ENCODE measurements around the gene PFDN1.

PFDN1 gene

DNA sequence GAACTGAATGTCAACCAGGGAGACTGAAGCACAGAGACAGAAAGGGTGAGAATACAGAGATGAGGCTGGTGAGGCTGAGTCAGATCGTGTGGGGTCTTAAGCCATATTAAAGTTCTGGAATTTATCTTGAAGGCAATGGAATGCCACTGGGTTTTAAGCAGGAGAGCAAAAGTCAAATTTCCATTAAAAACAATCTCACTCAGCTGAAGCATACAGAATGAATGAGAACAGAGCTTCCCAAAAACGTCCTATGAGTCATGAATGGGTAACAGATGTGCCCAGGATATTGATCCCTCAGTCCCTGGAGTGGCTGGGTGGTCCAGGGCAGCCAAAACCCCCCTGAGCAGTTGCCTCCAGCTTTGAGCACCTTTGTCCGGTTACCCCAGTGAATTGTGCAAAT, 44.9 kb downstream of the PFDN1 start:
- DNase-seq, result no peak

DNA sequence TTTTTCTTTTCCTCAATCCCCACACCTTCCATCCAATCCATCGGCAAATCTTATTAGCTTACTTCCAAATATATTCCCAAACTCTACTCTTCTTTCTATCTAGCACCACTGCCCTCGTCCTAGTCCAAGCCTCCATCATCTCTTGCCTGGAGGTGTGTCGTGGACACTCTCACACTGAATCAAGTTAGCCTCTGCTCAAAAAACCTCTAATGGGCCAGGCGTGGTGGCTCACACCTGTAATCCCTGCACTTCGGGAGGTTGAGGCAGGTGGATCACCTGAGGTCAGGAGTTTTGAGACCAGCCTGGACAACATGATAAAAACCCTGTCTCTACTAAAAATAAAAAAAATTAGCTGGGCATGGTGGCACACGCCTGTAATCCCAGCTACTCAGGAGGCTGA, 46.2 kb downstream of the PFDN1 start:
- DNase-seq, result no peak

DNA sequence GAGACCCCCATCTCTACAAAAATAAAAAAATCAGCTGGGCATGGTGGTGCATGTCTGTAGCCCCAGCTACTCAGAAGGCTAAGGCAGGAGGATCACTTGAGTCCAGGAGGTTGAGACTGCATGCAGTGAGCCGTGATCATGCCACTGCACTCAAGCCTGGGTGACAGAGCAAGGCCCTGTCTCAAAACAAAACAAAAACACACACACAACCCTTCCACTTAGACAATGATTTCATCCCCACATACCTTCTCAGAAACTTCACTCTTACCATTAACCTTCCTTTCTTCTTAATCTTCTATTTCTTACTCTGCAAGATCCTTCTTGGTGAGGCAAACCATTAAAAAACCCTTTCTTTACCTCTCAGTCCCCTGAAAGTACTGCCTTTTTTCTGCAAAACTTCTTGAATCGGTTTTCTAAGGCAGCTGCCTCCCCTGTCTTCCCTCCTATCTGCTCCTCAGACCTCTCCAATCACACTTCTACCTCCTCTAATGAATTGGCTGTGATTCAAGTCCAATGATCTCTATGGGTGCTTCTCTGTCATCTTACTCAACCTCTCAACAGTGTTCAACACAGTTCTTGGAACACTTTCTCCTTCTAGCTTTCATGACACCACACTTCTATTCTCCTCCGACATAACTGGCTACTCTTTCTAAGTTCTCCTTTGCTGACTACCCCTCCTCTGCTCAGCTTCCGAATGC, 47.3 kb downstream of the PFDN1 start:
- DNase-seq, result no peak

DNA sequence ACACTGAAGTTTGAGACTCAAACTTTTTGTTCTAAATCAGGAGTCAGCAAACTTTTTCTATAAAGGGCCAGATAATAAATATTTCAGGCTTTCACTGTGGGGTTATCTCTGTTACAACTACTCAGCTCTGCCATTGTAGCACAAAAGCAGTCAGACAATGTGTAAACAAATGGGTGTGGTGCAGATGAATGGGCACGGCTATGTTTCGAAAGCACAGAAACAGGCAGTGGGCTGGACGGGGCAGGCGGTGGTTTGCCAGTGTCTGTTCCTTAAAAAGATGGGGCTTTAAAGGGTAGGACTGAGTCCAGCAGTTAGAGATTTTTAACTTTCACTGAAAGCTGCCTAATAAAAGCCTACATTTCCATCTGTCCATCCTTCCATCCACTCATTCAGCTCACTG, 48.9 kb downstream of the PFDN1 start:
- DNase-seq, result no peak

DNA sequence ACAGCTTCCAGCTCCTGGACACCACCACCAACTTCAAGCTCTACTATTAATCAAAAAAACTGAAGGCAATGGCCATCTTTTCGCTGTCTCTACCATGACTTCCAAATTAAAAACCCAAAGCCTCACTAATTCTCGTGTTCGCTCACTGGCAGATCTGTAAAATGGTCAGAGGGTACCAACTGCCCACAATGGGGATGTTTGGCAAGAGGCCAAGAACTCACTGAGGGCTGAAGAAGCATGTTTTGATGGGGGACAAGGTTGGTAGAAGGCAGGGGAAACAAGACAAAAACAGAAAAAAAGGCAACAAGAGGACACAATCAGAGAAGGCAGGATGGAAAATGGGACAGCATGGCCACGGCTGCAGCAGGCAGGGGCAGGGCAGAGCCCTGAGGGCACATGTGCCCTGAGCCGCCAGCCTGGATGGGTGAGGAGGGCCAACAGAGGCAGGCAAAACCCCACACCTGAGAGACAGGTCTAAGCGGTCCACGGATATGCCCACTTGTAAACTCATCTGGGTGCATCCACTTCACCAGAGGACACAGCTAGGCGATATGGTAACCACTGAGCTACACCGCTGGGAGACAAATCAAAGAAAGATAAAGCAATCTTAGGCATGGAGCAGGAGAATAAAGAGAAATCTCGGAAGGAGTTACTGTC, 50.3 kb downstream of the PFDN1 start:
- DNase-seq, result no peak

DNA sequence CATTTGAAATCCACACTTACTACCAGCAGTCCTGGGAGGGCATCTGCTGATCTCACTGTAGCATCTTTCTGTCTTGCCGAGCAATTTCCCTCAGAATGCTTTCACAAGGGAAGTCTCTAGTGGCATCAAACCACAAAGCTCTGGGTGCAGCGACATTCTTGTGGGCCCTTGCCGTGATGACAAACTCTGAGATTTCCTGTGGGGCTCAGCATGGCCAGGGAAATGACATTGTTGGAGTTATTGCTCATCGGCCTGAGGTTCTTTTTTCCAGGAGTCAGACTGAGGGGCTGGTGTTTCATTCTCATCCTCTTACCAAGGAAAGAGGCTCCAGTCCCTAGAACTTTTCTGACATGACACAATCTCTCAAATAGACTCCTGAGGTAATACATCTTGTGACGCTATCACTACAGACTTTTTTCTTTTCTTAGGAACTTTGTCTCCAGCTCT, 51.4 kb downstream of the PFDN1 start:
- peak in 1 of 4 experiments; percentile 6 for DNase-seq

DNA sequence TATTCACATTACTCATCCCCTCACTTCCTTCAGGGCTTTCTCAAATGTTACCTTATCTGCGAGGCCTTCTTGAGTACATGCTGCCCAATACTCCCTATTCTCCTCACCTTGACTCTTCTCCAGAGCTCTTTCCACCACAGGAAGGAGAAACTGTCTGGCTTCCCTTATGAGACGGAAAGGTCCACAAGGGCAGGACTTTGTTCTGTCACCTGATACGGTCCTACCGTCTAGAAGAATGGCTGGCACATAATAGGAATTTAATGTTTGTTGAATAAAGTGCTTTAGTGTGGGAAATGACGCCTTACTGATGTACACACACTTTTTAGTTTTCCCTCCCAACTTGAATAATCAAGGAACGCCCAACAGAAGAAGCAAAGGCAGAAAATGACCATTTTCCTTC, 52.5 kb downstream of the PFDN1 start:
- no peak for DNase-seq

DNA sequence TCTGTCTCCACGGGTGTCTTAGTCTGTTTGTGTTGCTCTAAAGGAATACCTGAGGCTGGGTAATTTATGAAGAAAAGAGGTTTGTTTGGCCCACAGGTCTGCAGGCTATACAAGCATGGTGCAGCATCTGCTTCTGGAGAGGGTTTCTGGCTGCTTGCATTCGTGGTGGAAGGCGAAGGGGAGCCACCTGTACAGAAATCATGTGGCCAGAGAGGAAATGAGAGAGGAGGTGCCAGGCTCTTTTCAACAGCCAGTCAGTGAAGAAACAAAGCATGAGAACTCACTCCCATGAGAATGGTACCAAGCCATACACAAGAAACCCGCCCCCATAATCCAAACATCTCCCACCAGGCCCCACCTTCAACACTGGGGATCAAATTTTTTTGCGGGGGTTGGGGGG, 53.4 kb downstream of the PFDN1 start:
- DNase-seq, result no peak

DNA sequence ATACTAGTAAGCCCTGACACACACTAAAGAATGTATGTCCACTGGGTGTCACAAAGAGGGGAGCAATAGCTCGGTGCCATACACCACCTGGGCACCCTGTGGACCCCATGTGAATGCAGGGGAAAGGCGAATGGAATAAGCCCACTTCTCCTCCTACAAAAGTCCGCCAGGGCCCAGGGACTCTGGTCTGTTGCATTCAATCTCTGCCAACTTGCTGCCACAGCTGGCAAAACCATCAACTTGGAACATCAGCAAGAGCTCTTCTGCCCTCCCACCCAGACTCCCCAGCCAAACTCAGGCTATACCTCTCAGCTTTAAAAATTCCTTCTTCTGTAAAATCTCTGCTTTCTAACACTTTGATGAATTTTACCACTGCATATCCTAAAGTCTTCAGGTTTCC, 54.5 kb downstream of the PFDN1 start:
- no peak for DNase-seq

DNA sequence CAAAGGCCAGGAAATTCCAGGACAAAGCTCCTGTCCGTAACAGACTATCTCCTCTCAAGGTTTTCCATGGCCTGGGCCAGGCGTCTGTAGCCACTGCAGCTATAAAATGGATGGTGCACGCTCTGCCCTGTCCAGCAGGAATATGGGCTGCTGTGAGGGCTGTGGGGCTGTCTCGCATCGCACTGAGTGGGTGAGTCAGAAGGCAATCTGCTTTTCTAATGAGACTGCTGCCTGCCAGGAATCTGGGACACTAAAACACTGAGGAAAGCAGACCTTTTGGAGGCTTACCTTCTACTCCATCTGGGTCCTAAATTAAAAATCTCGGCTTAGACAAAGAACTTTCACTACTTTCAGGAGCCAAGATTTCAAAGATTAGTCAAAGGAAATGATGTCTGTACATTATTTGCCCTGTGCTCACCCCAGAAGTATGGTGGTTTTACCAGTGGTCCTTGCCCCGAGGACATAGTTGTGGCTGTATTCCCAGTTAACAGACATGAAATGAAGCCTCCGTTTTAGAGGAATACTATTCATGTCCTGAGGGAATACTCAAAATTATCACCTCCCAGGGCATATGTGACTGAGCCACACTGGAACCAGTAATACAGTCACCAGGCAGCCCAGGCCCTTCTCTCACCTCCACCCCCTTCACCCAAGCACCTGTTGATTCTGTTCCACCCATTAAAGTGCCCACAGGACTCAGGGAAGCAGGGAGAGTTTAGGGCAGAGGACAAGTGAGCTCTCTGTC, 56.4 kb downstream of the PFDN1 start:
- no peak for DNase-seq

DNA sequence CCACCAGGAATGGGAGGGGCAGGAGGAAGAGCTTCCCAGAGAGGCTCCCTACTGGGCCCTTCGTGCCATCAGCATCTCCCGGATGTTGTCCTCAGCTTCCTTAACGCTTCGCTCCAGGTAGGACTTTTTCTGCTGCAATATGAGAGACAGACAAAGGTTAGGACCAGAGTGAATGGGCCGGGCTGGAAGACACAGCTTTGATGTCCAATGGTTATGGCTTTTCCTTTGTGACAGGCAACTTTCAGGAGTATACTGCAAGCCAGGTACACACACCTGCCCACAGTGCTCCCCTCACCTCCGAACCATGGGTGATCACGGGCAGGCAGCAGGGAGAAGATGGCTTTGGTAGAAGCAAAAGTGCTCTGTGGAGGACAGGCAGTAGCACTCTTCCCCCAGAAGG, 57.0 kb downstream of the PFDN1 start:
- no peak for DNase-seq

DNA sequence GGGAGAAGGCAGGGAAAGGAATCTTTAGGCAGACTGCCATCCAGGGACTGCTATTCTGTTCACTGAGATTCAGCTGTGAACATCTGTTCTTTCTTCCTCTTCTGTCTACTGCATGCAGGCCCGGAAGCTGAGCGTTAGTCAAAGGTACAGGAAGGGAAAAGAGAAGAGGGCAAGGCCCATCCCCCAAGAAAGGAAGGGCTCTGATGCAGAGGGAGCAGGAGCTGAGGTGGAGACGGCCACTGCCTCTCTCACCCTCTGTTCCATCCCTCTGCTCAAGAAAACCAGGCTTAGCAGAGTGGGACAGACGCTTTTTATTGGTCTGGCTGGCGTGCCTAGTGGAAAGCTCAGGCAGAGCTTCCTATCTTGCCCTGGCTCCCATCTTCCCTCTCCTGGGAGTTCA, 57.6 kb downstream of the PFDN1 start:
- no peak for DNase-seq

DNA sequence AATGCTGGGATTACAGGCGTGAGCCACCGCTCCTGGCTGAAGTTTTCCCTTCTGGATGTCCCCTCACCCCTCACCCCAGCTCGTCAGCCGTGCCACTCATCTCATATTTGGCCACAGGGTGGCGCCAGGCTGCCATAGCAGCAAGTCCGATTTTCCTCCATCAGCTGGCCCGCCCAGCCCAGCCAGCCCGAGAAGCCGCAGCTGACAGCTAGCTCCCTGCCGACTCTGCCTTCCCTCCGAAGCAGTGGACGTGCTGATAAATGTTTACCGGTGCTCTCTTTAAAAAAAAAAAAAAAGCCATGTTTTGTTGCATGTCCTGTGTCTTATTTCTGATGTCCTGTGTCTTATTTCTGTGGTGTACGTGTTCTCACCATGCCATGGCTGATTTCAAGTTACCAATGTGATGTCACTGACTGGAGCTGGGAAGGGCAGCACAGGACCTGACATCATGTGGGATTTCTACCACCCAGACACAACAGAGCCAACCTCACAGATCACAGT, 58.3 kb downstream of the PFDN1 start:
- DNase-seq, result peak; percentile 41 to 70 (median 54)

DNA sequence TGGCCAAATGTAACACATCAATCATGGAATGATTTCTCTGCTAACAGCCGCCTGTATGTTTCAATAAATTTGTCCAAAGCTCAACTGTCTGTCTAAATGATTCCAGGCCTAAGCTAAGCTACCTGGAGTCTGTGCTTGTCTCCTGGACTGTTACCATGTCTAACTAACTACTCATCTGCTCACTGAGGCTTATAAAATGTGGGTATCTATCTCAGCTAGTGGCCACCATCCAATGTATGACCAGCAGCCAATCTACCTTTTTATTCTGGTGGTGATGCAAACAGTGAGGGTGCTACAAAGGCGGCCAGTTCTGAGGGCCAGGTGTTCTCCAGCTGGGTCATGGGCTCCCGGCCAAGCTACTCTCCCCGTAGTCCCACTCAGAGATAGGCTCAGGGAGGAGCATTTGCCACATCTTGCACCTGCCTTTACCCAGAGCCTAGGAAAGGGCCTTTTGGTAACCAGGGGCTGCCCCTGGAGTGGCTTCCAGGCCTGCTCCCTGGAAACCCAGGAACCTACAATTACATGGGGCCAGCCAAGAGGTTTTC, 59.1 kb downstream of the PFDN1 start:
- no peak for DNase-seq

DNA sequence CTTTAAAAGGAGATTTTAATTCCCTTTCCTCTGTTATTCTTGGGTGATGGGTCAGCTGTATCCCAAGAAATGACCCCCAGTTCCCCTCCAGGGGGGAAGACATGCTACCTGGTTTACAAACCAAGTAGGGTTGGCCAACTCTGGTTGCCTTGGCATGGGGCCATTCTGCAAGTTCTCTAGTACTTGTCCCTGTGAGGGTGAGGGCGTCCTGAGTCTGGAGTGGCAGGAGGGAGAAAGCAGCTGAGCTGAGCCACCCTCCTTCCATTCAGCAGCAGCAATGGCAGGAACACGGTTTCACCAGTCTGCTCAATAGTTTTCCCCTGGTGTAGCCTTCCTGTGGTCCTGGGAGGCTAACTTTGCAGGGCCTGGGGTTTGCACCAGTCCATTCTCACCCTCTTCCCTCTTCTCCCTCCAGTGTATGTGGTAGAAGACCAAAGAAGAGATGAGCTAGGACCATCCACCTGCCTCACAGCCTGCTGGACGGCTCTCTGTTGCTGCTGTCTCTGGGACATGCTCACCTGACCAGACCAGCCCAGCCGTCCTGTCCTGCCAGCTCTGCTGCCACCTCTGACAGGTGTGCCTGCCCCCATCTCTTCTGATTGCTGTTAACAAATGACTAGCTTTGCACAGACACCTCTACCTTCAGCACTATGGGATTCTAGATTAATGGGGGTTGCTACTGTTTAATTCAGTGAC, 59.9 kb downstream of the PFDN1 start:
- DNase-seq, result no peak

DNA sequence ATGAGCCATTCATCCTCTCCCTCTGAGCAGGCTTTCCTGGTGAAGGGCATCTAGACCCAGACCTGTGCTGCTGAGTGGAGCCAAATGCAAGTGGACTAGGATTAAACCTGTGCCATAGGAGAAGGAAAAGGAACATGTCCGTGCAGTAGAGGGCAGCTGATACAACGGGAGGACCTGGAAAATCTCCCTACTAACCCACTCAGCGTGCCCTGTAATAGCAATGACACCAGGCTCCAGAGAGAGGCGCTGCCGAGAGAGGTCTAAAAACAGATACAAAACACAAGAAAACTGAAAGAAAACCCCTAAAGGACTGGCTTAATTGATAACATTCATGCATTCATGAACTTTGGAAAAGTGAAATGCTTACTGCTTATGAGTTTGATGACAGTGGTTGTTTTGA, 60.8 kb downstream of the PFDN1 start:
- no peak for DNase-seq

DNA sequence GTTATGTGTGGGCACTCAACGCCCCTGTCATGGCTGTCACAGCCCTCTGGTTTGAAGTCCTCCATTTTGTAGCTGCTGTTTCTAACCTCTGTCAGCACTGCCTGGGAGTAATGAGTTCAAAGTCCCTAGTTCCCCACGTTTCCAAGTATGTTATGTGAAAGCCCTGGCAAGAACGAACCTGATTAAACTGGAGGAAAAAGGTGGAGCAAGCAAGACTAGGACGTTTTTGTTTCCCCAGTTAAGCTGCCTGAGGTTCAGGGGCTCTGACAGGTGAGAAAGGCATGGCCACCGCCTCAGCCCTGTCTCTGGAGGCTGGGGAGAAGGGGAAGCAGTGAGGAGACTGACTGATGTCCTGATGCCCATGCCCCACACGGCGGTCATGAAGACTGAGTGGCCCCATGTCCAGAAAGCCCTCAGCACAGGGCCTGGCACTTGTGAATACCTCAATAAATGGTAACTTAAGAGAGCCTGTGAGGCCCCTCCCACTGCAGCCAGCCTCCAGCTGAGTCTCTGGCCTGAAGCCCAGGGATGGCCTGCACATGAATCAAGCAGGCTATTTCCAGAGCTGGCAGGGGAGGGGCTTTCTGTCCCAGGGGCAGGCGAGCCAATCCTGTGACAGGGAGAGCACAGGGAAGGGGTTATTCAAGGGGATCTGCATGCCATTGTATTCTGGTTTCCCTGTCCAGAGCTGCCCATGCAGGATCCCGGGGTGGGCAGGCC, 61.8 kb downstream of the PFDN1 start:
- no peak for DNase-seq

DNA sequence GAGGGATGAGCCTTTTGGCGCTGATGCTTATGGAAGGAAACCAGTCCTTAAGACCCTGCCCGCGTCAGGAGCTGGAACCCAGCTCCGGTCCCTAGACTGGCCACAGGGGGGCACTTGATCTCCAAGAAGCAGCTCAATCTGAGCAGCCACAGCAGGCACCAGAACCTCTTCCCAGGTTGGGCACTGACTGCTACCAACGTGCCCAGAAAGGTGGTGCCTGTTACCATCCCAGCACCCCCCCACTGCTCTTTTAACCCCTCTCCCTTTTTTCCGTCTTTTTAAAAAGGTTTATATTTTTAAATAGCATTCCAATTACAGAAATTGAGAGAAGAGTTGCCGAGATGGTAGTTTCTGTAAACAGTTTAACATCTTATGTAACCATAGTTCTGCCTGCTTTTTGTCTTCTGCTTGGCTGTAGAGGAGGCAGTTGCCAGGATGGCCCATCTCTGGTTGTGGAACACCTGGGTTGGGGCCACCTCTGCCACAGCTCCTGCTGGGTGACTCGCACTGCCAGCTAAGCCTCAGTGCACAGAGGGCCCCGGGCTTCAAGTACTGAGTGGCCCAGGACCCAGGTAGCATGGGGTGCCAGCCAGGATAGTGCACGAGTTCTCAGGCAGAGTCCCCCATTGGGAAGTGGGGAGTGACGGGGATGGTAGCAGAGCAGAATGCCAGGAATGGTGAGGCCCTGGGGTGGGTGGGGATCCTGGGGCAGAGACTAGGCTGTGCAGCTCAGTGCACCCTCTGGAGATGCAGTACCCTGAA, 62.8 kb downstream of the PFDN1 start:
- peak; percentile 3 to 34 (median 23) for DNase-seq

DNA sequence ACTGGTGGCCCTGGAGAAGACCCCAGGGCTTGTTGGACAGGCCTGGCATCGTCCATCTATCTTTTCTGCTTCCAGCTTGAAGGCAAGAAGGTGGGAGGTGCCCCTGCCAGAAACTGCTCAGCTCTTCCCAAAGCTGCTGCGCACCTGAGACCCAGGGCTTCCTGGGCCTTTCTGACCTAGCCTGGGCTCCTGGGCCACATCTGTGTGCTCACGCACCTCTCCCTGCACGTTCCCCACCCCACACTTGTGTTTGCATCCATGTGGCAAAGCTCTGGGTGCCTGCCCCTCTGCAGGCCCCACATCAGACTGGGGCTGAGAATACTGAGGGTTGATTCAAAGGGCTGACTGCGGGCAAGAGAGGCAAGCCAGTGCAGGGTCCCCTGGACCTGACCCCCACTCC, 63.4 kb downstream of the PFDN1 start:
- no peak for DNase-seq

DNA sequence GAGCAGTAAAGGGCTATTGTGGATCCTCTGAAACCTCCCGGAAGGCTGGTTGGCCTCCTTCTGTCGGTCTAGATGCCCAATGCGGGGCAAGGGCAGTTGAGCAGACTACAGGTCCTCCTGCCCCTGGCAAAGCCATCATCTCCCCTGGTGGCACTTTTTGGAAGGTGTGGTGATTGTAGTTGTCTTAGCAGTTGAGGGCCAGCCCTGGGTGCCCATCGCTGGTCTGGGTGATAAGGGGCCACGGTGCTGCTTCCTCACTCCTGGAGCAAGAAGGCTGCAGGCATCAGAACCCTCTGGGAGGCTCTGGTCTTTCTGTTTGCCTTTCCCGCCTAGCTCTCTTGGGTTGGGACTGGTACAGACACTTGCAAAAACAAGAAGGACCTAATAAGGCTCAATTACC, 64.1 kb downstream of the PFDN1 start:
- DNase-seq, result no peak

DNA sequence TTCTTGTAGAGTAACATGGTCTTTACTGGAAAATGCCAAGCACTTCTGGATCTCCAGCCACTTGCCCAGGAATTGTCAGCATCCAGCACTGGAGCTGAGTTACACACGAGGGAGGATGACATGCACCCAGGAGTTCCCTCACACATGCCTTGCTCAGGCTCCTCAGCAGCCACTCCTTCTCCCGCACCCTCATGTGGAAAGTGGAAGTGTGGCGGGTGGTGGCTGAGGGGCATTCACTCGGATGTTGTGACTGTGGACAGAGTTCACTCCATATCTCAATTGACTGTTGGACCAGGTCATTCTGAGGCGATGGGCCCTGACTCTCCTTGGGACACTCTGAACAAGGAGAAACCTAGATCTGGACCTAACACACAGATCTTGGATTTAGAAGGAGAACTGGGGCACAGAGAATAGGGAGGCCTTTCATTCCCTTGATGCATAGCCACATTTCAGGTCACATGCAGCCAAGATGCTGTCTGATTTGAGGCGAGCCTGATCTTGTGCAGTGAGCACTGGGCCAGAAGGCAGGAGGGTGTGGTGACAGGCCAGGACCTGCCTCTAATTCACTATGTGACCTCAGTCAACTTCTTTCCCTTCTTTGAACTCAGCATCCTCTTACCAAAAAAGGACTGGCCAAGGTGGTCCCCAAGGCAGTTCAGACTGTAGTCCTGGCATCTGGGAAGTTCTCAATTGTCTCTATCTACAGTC, 65.9 kb downstream of the PFDN1 start:
- no peak for DNase-seq
